H1 (cell line): ENCODE measurements around the gene THADA. TPM values are rescaled to one million over a fixed set of nuclear protein-coding genes. Genes with fewer than 3 reads are reported as not detected.

Experiments used
- CTCF ChIA-PET: fragments of 300-600 bp; sonication (Branson Sonifier 250); formaldehyde crosslinking; loops from one replicate; lab custom pipeline; 2021; ENCODE audit not compliant: partially characterized antibody; lab: Charles Lee
- POLR2A ChIA-PET: fragments of 300-600 bp; sonication (Branson Sonifier 250); formaldehyde crosslinking; loops from one replicate; lab custom pipeline; 2021; ENCODE audit warnings: inconsistent platforms; ENCODE audit not compliant: partially characterized antibody; lab: Charles Lee
- DNase-seq, 2 experiments: peaks; one replicate each; pipeline versions ENCODE4 v3.0.0 to v3.0.0-alpha.2; 2010 to 2022; ENCODE audit warnings: low spot score in 2 of 2, low read depth in 1 of 2, mixed read lengths in 1 of 2
- FAIRE-seq: peaks from 2 replicates; lab custom pipeline; 2011; peaks lifted over from hg19 to GRCh38; lab: Jason Lieb, UNC
- H2AFZ ChIP-seq: 2 replicates; pipeline ENCODE4 v1.8.1; 2012; ENCODE audit warnings: low read length, inconsistent platforms
- H2AK5ac ChIP-seq: 2 replicates; pipeline ENCODE4 v1.6.1; 2013; ENCODE audit warnings: low read depth, low read length
- H2BK120ac ChIP-seq: replicated peaks from 2 replicates; pipeline ENCODE3; 2013; ENCODE audit warnings: low read depth, low read length, inconsistent platforms
- H2BK12ac ChIP-seq: 2 replicates; pipeline ENCODE4 v1.6.1; 2013; ENCODE audit warnings: low read depth, low read length
- H2BK15ac ChIP-seq: 2 replicates; pipeline ENCODE4 v1.6.1; 2013; ENCODE audit warnings: low read length
- H2BK20ac ChIP-seq: 2 replicates; pipeline ENCODE4 v1.6.1; 2013; ENCODE audit warnings: low read length
- H2BK5ac ChIP-seq: 2 replicates; pipeline ENCODE4 v1.6.1; 2013; ENCODE audit warnings: low read depth, low read length
- H3K14ac ChIP-seq: 2 replicates; pipeline ENCODE4 v1.6.1; 2013; ENCODE audit warnings: inconsistent platforms; ENCODE audit not compliant: insufficient read length
- H3K18ac ChIP-seq: 2 replicates; pipeline ENCODE4 v1.6.1; 2013; ENCODE audit warnings: low read length; ENCODE audit errors: extremely low read depth
- H3K23ac ChIP-seq: 2 replicates; pipeline ENCODE4 v1.6.1; 2013; ENCODE audit warnings: inconsistent platforms; ENCODE audit not compliant: insufficient read length
- H3K23me2 ChIP-seq: 2 replicates; pipeline ENCODE4 v1.6.1; 2013; ENCODE audit warnings: low read depth, low read length
- H3K27ac ChIP-seq: 2 replicates; pipeline ENCODE4 v1.6.1; 2011; ENCODE audit warnings: low read depth, low read length, inconsistent platforms
- H3K27me3 ChIP-seq, 4 experiments: replicated peaks in 1 of 4; 1 replicate in 1 of 4; 2 replicates in 3 of 4; pipeline versions ENCODE4 v1.6.1 to v1.8.1; 2011 to 2013; ENCODE audit warnings: low read length in 3 of 4, mild to moderate bottlenecking in 3 of 4, inconsistent platforms in 2 of 4, mixed read lengths in 2 of 4, moderate library complexity in 1 of 4; ENCODE audit not compliant: control insufficient read depth in 3 of 4, insufficient read depth in 3 of 4; ENCODE audit errors: extremely low read depth in 1 of 4
- H3K36me3 ChIP-seq, 4 experiments: 2 replicates each; pipeline versions ENCODE4 v1.6.1 to v1.8.1; 2011 to 2013; ENCODE audit warnings: mild to moderate bottlenecking in 4 of 4, low read length in 3 of 4, moderate library complexity in 2 of 4, control low read depth in 1 of 4, inconsistent platforms in 1 of 4; ENCODE audit not compliant: insufficient read depth in 4 of 4, control insufficient read depth in 2 of 4
- H3K4ac ChIP-seq: replicated peaks from 2 replicates; pipeline ENCODE3; 2013; ENCODE audit warnings: low read length, low read depth, mixed read lengths, inconsistent platforms; ENCODE audit not compliant: insufficient read length
- H3K4me1 ChIP-seq, 4 experiments: replicated peaks in 1 of 4; 1 replicate in 1 of 4; 2 replicates in 3 of 4; pipeline versions ENCODE4 v1.6.1 to v1.8.1; 2011 to 2013; ENCODE audit warnings: low read length in 3 of 4, inconsistent platforms in 2 of 4, mixed read lengths in 1 of 4; ENCODE audit not compliant: insufficient read depth in 4 of 4, control insufficient read depth in 3 of 4
- H3K4me2 ChIP-seq, 2 experiments: 2 replicates each; pipeline versions ENCODE4 v1.6.1 to v1.8.1; 2011 to 2013; ENCODE audit warnings: low read depth in 2 of 2, low read length in 2 of 2, control low read depth in 1 of 2, inconsistent platforms in 1 of 2, mild to moderate bottlenecking in 1 of 2; ENCODE audit not compliant: insufficient read depth in 1 of 2
- H3K4me3 ChIP-seq, 4 experiments: fragments of 200-600, 300-600 bp in 1 of 4; sonication (generic), shearing (Covaris generic), sonication (Bioruptor Twin) in 1 of 4; 2 replicates each; pipeline versions ENCODE4 v1.5.1 to v1.8.1; 2011 to 2016; ENCODE audit warnings: low read length in 4 of 4, low read depth in 3 of 4, control low read depth in 2 of 4, inconsistent platforms in 2 of 4, mild to moderate bottlenecking in 2 of 4, mixed read lengths in 1 of 4, moderate library complexity in 1 of 4; ENCODE audit not compliant: insufficient read depth in 2 of 4; ENCODE audit errors: extremely low read depth in 1 of 4
- H3K56ac ChIP-seq: replicated peaks from 2 replicates; pipeline ENCODE3; 2013; ENCODE audit warnings: low read depth, mild to moderate bottlenecking, mixed read lengths, low read length, inconsistent platforms; ENCODE audit not compliant: insufficient read length
- H3K79me1 ChIP-seq: 2 replicates; pipeline ENCODE4 v1.6.1; 2013; ENCODE audit warnings: low read depth, low read length, control low read depth
- H3K79me2 ChIP-seq, 2 experiments: 2 replicates each; pipeline versions ENCODE4 v1.6.1 to v1.8.1; 2012 to 2013; ENCODE audit warnings: low read length in 2 of 2, mild to moderate bottlenecking in 2 of 2, inconsistent platforms in 1 of 2; ENCODE audit not compliant: insufficient read depth in 2 of 2, control insufficient read depth in 1 of 2
- H3K9ac ChIP-seq, 4 experiments: replicated peaks in 1 of 4; 1 replicate in 1 of 4; 2 replicates in 3 of 4; pipeline versions ENCODE4 v1.6.1 to v1.8.1; 2011 to 2013; ENCODE audit warnings: low read depth in 3 of 4, low read length in 3 of 4, control low read depth in 2 of 4, mild to moderate bottlenecking in 2 of 4, moderate library complexity in 2 of 4, inconsistent platforms in 1 of 4; ENCODE audit errors: extremely low read depth in 1 of 4
- H3K9me3 ChIP-seq, 2 experiments: 2 replicates each; pipeline versions ENCODE4 v1.6.1 to v1.8.1; 2012 to 2013; ENCODE audit warnings: mild to moderate bottlenecking in 2 of 2, moderate library complexity in 2 of 2, control low read depth in 1 of 2, inconsistent platforms in 1 of 2, low read depth in 1 of 2, low read length in 1 of 2, mixed read lengths in 1 of 2; ENCODE audit not compliant: insufficient read depth in 2 of 2
- H4K20me1 ChIP-seq, 2 experiments: replicated peaks in 1 of 2; 2 replicates each; pipeline versions ENCODE3 to v1.8.1; 2011 to 2013; ENCODE audit warnings: inconsistent platforms in 2 of 2, low read length in 2 of 2, mild to moderate bottlenecking in 1 of 2; ENCODE audit not compliant: insufficient read depth in 2 of 2, control insufficient read depth in 1 of 2
- H4K5ac ChIP-seq: 2 replicates; pipeline ENCODE4 v1.6.1; 2013; ENCODE audit warnings: low read length, low read depth, mixed read lengths, inconsistent platforms; ENCODE audit not compliant: insufficient read length
- H4K8ac ChIP-seq: 2 replicates; pipeline ENCODE4 v1.8.0; 2013; ENCODE audit warnings: mild to moderate bottlenecking, moderate library complexity, low read length, inconsistent platforms; ENCODE audit not compliant: insufficient read depth; ENCODE audit errors: extremely low read depth
- H4K91ac ChIP-seq: replicated peaks from 2 replicates; pipeline ENCODE3; 2013; ENCODE audit warnings: low read length, mixed read lengths, inconsistent platforms; ENCODE audit not compliant: insufficient read length
- CEBPB ChIP-seq: IDR thresholded peaks from 2 replicates; pipeline ENCODE4 v1.6.1; 2012; ENCODE audit warnings: low read depth, low read length
- EGR1 ChIP-seq: IDR thresholded peaks from 2 replicates; pipeline ENCODE4 v1.6.1; 2011; ENCODE audit warnings: low read depth, low read length, borderline replicate concordance
- JUN ChIP-seq: IDR thresholded peaks from 2 replicates; pipeline ENCODE4 v1.6.1; 2011; ENCODE audit warnings: low read depth, mild to moderate bottlenecking, improper control_type of control experiment, low read length
- POU5F1 ChIP-seq: IDR thresholded peaks from 2 replicates; pipeline ENCODE4 v1.6.1; 2011; ENCODE audit warnings: low read depth, mild to moderate bottlenecking, low read length, moderate library complexity
- RNF2 ChIP-seq: fragments of 200-900, 300-1000 bp; sonication (generic); IDR thresholded peaks from 2 replicates; pipeline ENCODE4 v1.7.1; 2016; ENCODE audit warnings: borderline replicate concordance, low read depth, mild to moderate bottlenecking, antibody characterized with exemption, low read length; ENCODE audit not compliant: poor library complexity, severe bottlenecking; ENCODE audit errors: missing control alignments
- SP1 ChIP-seq: IDR thresholded peaks from 2 replicates; pipeline ENCODE4 v1.6.1; 2011; ENCODE audit warnings: low read depth, low read length
- SP4 ChIP-seq: IDR thresholded peaks from 2 replicates; pipeline ENCODE4 v1.6.1; 2012; ENCODE audit warnings: low read length, inconsistent platforms
- SRF ChIP-seq: IDR thresholded peaks from 2 replicates; pipeline ENCODE4 v1.6.1; 2011; ENCODE audit warnings: mild to moderate bottlenecking, low read depth, low read length, moderate library complexity
- YY1 ChIP-seq: IDR thresholded peaks from 2 replicates; pipeline ENCODE4 v1.6.1; 2011; ENCODE audit warnings: low read depth, mild to moderate bottlenecking, low read length
- WGBS, 2 experiments: shearing (Covaris generic) in 1 of 2; methylation state at CpG; one replicate each; pipeline versions ENCODE4 v1.1.6 to v1.1.7; 2013 to 2015; ENCODE audit warnings: low lambda C conversion rate in 2 of 2, mixed read lengths in 2 of 2, inconsistent platforms in 1 of 2, low coverage in 1 of 2, missing lambda C conversion rate in 1 of 2; ENCODE audit not compliant: insufficient replicate concordance in 2 of 2, insufficient coverage in 1 of 2, insufficient read length in 1 of 2; ENCODE audit errors: extremely low coverage in 1 of 2, missing lambda C conversion rate in 1 of 2; 5-methylcytosine and 5-hydroxymethylcytosine counted together
- polyA plus RNA-seq, 7 experiments: library from polyadenylated mRNA; depleted of rRNA in 3 of 7; stranded (reverse) in 5 of 7; unstranded in 2 of 7; fragments of >200 nt in 5 of 7; fragments of 200-250 nt in 2 of 7; gene quantifications; 1 replicate in 5 of 7; 2 replicates in 1 of 7; 4 replicates in 1 of 7; pipeline versions ENCODE4 v1.2.1 to v1.2.3, GENCODE V29; 2011 to 2013; ENCODE audit warnings: missing spikeins in 2 of 7, mixed read lengths in 2 of 7
- total RNA-seq: library from RNA; stranded (reverse); fragmentation: NEBNext Ultra II Directional; extraction: Animal tissue kit (Norgen Biotek cat#: 25700); gene quantifications from 2 replicates; pipeline ENCODE4 v1.2.1, GENCODE V29; 2021

Gene THADA
- total and polyA plus RNA-seq, 2 of the 8 experiments (the other 6 are each of a cell fraction or from before 2014, with no cell fraction given), result 22.4 to 26.8 TPM

DNA sequence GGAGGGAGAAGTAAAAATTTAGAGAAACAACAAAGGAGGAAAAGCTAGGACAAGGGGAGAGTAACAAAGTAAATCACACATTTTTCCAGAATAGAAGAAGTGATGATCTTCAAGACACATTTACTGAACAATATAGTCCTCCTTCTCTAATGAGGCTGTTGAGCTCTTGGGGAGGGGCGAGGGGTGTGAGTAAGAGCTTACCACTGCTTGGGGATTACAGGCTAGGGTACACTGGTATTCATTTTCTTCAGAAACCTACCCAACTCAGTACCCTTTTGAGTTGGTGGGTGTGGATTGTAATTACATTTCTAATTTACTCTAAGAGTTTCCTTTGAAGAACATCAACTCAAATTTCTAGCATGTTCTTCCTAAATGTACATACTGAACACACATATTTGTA, 211.7 kb downstream of the THADA start:
- no peaks in the 10 kb centered on the region for H3K9me3 ChIP-seq

More for the DNA sequence above, 211.7 kb downstream of the THADA start:
- no peak overlapping the region for H3K4me3 ChIP-seq
- H3K4me1 ChIP-seq, result no peaks in the 10 kb centered on the region
- H3K4me2 ChIP-seq, result no peak overlapping the region
- no peak overlapping the region for H3K9ac ChIP-seq
- TF ChIP-seq SRF, result no peak
- no peak for TF ChIP-seq YY1
- TF ChIP-seq RNF2, result no peak
- TF ChIP-seq SP4, result no peak
- TF ChIP-seq JUN, result no peak
- TF ChIP-seq CEBPB, result no peak
- no peak for TF ChIP-seq SP1
- TF ChIP-seq POU5F1, result no peak
- TF ChIP-seq EGR1, result no peak
- no peak for DNase-seq
- H2BK12ac ChIP-seq, result no peak overlapping the region
- no peak overlapping the region for H2BK15ac ChIP-seq
- H3K27me3 ChIP-seq, result no peaks in the 10 kb centered on the region
- H2AK5ac ChIP-seq, result no peak overlapping the region
- no peak overlapping the region for H3K4ac ChIP-seq
- H4K20me1 ChIP-seq, result no peaks in the 10 kb centered on the region
- H2BK5ac ChIP-seq, result no peak overlapping the region
- no peak overlapping the region for H3K18ac ChIP-seq
- no peak overlapping the region for H3K23ac ChIP-seq
- no peak overlapping the region for H3K14ac ChIP-seq
- no peak overlapping the region for H2BK120ac ChIP-seq
- WGBS, 2 experiments, result 100% methylated on average over 1 of the region's 1 CpG; no CpG with 5 or more reads in 1 of the 2 experiments
- no peak overlapping the region for H4K8ac ChIP-seq
- no peaks in the 10 kb centered on the region for H3K79me2 ChIP-seq
- CTCF ChIA-PET, result no interaction called here
- no peak overlapping the region for H2AFZ ChIP-seq
- H3K23me2 ChIP-seq, result no peaks in the 10 kb centered on the region
- POLR2A ChIA-PET, result no interaction called here
- no peaks in the 10 kb centered on the region for H3K79me1 ChIP-seq
- no peak overlapping the region for H4K91ac ChIP-seq
- H3K36me3 ChIP-seq, result no peaks in the 10 kb centered on the region
- no peak overlapping the region for H2BK20ac ChIP-seq
- no peak overlapping the region for H3K27ac ChIP-seq
- no peak overlapping the region for H4K5ac ChIP-seq
- no peak for FAIRE-seq
- no peak overlapping the region for H3K56ac ChIP-seq
